HCT116 (cell line): ENCODE results near the gene CHKA.

Experiments used
- EZH2 ChIP-seq: fragments of 200-600 bp; sonication (generic); IDR thresholded peaks from 2 replicates; pipeline ENCODE4 v1.6.1; 2017; ENCODE audit warnings: antibody characterized with exemption, mixed run types
- POLR2A ChIP-seq: IDR thresholded peaks from 2 replicates; pipeline ENCODE4 v1.7.0; 2011; ENCODE audit warnings: borderline replicate concordance; ENCODE audit not compliant: insufficient read depth, insufficient read length; ENCODE audit errors: extremely low read depth
- POLR2AphosphoS5 ChIP-seq: IDR thresholded peaks from 2 replicates; pipeline ENCODE4 v1.6.1; 2011; ENCODE audit warnings: mild to moderate bottlenecking, low read depth, low read length, moderate library complexity
- RAD21 ChIP-seq: IDR thresholded peaks from 2 replicates; pipeline ENCODE4 v1.6.1; 2012; ENCODE audit warnings: low read depth, mild to moderate bottlenecking
- YY1 ChIP-seq: IDR thresholded peaks from 2 replicates; pipeline ENCODE4 v1.6.1; 2011; ENCODE audit warnings: low read length, low read depth, moderate library complexity, mild to moderate bottlenecking; ENCODE audit not compliant: insufficient replicate concordance; ENCODE audit errors: extremely low read depth
- ZNF274 ChIP-seq: fragments of 200-500 bp; sonication (Bioruptor generic); IDR thresholded peaks from 2 replicates; pipeline ENCODE4 v1.6.1; 2014; ENCODE audit warnings: mild to moderate bottlenecking, low read depth, low read length, inconsistent platforms
- TF ChIP-seq, protein P1 (sequence below), 3 experiments: fragments of 200-600 bp in 1 of 3; sonication (generic) in 1 of 3; IDR thresholded peaks in 2 of 3; conservative IDR thresholded peaks in 1 of 3; 2 replicates each; pipeline ENCODE4 v1.5.1; 2012 to 2017; ENCODE audit warnings: low read depth in 2 of 3, low read length in 2 of 3, antibody characterized with exemption in 1 of 3, borderline replicate concordance in 1 of 3, control low read depth in 1 of 3, mild to moderate bottlenecking in 1 of 3, mixed read lengths in 1 of 3, mixed run types in 1 of 3, moderate library complexity in 1 of 3; ENCODE audit not compliant: insufficient read depth in 1 of 3
- TF ChIP-seq, protein P2 (sequence below): IDR thresholded peaks from 2 replicates; pipeline ENCODE4 v1.6.1; 2011; ENCODE audit warnings: mild to moderate bottlenecking, low read length, moderate library complexity; ENCODE audit not compliant: insufficient replicate concordance; ENCODE audit errors: extremely low read depth

- no peak for TF ChIP-seq POLR2AphosphoS5
- TF ChIP-seq, protein P1, sequence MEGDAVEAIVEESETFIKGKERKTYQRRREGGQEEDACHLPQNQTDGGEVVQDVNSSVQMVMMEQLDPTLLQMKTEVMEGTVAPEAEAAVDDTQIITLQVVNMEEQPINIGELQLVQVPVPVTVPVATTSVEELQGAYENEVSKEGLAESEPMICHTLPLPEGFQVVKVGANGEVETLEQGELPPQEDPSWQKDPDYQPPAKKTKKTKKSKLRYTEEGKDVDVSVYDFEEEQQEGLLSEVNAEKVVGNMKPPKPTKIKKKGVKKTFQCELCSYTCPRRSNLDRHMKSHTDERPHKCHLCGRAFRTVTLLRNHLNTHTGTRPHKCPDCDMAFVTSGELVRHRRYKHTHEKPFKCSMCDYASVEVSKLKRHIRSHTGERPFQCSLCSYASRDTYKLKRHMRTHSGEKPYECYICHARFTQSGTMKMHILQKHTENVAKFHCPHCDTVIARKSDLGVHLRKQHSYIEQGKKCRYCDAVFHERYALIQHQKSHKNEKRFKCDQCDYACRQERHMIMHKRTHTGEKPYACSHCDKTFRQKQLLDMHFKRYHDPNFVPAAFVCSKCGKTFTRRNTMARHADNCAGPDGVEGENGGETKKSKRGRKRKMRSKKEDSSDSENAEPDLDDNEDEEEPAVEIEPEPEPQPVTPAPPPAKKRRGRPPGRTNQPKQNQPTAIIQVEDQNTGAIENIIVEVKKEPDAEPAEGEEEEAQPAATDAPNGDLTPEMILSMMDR (IDR thresholded peaks at IDR 0.05 in 2 of 3, conservative IDR thresholded peaks at IDR 0.05 in 1 of 3; ENCODE audit: borderline replicate concordance in 1 of 3, insufficient read depth in 1 of 3, low read depth in 2 of 3, low read length in 2 of 3): no peak
- no peak for TF ChIP-seq ZNF274
- TF ChIP-seq YY1: no peak
- TF ChIP-seq RAD21: no peak
- no peak for TF ChIP-seq POLR2A
- TF ChIP-seq, protein P2, sequence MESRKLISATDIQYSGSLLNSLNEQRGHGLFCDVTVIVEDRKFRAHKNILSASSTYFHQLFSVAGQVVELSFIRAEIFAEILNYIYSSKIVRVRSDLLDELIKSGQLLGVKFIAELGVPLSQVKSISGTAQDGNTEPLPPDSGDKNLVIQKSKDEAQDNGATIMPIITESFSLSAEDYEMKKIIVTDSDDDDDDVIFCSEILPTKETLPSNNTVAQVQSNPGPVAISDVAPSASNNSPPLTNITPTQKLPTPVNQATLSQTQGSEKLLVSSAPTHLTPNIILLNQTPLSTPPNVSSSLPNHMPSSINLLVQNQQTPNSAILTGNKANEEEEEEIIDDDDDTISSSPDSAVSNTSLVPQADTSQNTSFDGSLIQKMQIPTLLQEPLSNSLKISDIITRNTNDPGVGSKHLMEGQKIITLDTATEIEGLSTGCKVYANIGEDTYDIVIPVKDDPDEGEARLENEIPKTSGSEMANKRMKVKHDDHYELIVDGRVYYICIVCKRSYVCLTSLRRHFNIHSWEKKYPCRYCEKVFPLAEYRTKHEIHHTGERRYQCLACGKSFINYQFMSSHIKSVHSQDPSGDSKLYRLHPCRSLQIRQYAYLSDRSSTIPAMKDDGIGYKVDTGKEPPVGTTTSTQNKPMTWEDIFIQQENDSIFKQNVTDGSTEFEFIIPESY: no peak
- TF ChIP-seq EZH2: no peak
These were observed 85.8 kb downstream of the CHKA start for GRCh38 chr11:68035266-68035876.
